NCI-H526 treated with DMSO at 0.1 percent for 48 hours (cell line): ENCODE results near the gene PRPF19.

ENCODE experiments used
- DNase-seq: peaks from one replicate; lab custom pipeline; 2025; lab: John Stamatoyannopoulos, UW

The PRPF19 gene

DNA sequence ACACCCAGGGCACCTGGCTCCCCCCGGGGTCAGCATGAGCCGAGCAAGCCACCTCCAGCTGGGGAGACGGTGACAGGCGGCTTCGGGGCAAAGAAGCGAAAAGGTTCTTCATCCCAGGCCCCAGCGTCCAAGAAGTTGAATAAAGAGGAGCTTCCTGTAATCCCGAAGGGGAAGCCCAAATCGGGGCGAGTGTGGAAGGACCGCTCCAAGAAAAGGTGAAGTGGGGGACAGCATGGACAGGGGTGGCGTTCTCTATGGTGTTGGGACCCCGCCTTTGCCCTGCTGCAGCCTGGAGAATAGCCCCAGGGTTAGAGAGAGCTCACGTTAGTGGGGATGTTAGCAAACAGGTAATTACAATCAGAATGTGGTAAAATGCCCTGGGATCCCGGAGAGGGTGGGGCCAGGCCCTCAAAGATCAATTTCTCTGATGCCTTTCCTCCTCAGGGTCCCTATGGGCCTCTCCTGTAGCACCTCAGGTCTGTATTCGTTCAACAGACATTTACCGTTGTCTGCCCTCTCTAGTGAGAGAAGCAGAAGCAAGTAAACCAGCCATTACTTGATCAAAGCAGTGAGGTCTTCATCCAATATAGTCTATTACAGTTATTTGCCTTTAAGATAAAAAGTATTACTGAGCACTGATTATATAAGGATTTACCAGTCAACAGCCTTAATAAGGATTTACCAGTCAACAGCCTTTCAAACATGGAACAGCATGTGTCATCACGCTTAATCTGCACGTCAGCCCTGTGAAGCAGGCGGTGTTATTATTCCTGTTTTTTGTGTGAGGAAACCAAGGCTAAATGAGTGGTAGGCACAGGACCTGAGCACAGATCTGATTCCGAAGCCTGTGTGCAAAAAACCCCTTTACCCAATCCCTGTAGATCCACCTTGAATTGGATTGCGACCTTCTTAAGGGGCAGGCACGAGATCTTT, 63.5 kb downstream of the PRPF19 start:
- DNase-seq, result no peak

DNA sequence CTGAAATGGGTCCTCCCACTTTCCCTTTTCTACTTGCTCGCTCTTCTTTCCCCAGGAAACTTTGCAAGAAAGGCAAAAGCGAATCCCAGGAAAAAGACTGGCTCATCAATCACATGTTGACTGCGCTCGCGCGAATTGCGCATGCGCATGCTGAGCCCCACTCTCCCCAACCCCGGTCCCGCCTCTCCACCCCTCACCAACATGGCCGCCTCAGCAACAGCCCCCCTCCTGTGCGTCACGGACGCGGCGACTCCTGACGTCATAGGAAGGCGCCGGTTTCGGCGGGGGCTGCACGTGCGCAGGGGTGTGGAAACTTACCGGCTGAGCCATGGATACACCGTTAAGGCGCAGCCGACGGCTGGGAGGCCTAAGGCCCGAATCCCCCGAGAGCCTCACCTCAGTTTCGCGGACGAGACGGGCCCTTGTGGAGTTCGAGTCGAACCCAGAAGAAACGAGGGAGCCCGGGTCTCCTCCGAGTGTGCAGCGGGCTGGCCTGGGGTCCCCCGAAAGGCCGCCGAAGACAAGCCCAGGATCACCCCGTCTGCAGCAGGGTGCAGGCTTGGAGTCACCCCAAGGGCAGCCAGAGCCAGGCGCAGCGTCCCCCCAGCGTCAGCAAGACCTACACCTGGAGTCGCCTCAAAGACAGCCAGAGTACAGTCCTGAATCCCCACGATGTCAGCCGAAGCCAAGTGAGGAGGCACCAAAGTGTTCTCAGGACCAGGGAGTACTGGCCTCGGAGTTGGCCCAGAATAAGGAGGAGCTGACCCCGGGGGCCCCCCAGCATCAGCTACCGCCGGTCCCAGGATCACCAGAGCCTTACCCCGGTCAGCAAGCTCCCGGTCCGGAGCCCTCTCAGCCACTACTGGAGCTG, 64.4 kb downstream of the PRPF19 start, which contains the start of gene CCDC86:
Gene CCDC86 (plus strand): TSS at position 317 of the 871 bp plus-strand sequence. CDS start 12 bp downstream, at position 329.
- peak; percentile 84 for DNase-seq
